ENCODE results near the gene HMGCS1. TPM values are rescaled to one million over a fixed set of nuclear protein-coding genes. Genes with fewer than 3 reads are reported as not detected.
A peak's percentile ranks its signal among the peaks of the same experiment; 100 is the strongest.

HMGCS1 gene
- total and polyA plus RNA-seq, 11 donors: 6.3 to 34.8 (median 30.0) TPM

GRCh38 chr5:43281840-43282658, 31.2 kb downstream of the HMGCS1 start:
- Histone ChIP-seq H3K9me3 (no peaks in the 10 kb centered on the region), H3K27me3 (no peaks in the 10 kb centered on the region), H3K36me3 (peaks cover 0 to 8% (median 4%) of the 10 kb centered on the region in 9 donors), H3K4me3 (no peak overlapping the region), H3K27ac (no peak overlapping the region), H3K4me1 (no peaks in the 10 kb centered on the region)
- 54 to 66% (median 60%) methylated on average over 5 to 7 of the region's 7 CpGs for WGBS, 4 donors
- no peak for ATAC-seq
- TF ChIP-seq CTCF (IDR thresholded peaks at IDR 0.05) (no peak), POLR2A (IDR thresholded peaks at IDR 0.05) (no peak)
- DNase-seq: no peak
- intact Hi-C loops (cut with DNase I): no loop called here

GRCh38 chr5:43279548-43280274, 33.5 kb downstream of the HMGCS1 start:
- 91 to 94% (median 92%) methylated on average over 12 of the region's 12 CpGs for WGBS, 4 donors
- H3K27ac ChIP-seq: no peak overlapping the region

GRCh38 chr5:43275391-43275790, 37.8 kb downstream of the HMGCS1 start:
- Histone ChIP-seq H3K9me3 (peaks cover 0 to 2% (median 0%) of the 10 kb centered on the region in 12 donors), H3K4me3 (no peak overlapping the region), H3K27ac (no peak overlapping the region), H3K36me3 (no peaks in the 10 kb centered on the region), H3K4me1 (peaks cover 0 to 9% (median 0%) of the 10 kb centered on the region in 12 donors), H3K27me3 (no peaks in the 10 kb centered on the region)
- ATAC-seq (peak; percentile 96 to 98 (median 97)), DNase-seq (peak in 4 of 5 donors; percentile 20 to 73 (median 55))
- TF ChIP-seq CTCF (IDR thresholded peaks at IDR 0.05): no peak
- no peak for TF ChIP-seq POLR2A (IDR thresholded peaks at IDR 0.05)
- 42 to 53% (median 47%) methylated on average over 4 of the region's 4 CpGs for WGBS, 4 donors
- intact Hi-C loops (cut with DNase I): no loop called here

More at GRCh38 chr5:43279548-43280274, 33.5 kb downstream of the HMGCS1 start:
- DNase-seq (no peak), ATAC-seq (no peak)
- Histone ChIP-seq H3K4me1 (peaks cover 0 to 6% (median 0%) of the 10 kb centered on the region in 12 donors), H3K4me3 (no peak overlapping the region), H3K27me3 (no peaks in the 10 kb centered on the region), H3K9me3 (no peaks in the 10 kb centered on the region), H3K36me3 (no peaks in the 10 kb centered on the region)
- intact Hi-C loops (cut with DNase I): no loop called here
- no peak for TF ChIP-seq POLR2A (IDR thresholded peaks at IDR 0.05)
- TF ChIP-seq CTCF (IDR thresholded peaks at IDR 0.05): no peak
